HTERT RPE-1 (cell line): ENCODE measurements around the gene OXGR1.
"Not testable (repeated sequence)": the region's sequence is repeated elsewhere in the genome, so short reads cannot be mapped to it uniquely, and the experiment has no call there.

ENCODE experiments used
- in situ Hi-C: fragments of 300-500 bp; cut with MboI; formaldehyde crosslinking; loops from 4 replicates; pipeline ENCODE4 v1.14.3; 2020; ENCODE audit warnings: low sequenced_read_pairs

Gene OXGR1

DNA sequence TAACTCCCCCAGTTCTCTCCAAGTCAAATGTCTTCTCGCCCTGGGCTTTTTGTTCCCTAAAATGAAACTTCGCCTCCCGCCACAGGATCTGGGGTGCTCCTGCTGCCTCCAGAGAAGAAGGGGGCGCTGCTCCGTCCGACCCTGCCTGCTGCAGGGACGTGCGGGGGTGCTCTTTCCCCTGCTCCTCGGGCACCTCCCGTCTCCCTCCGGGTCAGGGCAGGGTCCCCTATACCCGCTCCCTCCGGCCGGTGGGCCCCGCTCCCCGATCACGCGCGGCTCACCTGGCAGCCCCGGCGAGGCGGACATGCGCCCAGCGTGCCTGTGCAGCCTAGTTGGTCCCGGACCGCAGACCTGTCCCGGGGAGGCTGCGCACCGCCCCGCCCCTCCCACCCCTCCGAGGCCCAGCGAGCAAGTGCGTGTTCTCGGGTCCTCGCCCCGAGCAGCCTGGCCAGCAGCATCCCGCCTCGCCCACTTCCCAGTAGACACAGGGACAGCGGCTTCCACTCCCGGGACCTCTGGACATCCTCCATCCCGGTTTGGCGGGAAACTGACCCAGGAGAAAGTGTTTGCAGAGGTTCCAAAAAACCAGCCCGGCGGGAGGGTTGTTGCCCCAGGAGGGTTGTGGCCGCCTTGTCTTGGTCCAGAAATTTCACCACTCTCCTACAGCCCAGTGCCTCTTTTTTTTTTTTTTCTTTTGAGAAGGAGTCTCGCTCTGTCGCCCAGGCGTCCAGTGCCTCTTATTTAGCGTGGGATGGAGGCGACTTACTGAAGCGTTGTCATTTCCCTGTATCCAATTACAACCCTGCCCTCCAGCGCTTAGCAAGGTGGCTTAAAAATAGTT is at the start of gene OXGR1:
TSS of gene OXGR1 (minus strand) at position 460 of the 841 bp plus-strand sequence. CDS start 6,717 bp downstream, outside the sequence.
- in situ Hi-C loops, result no loop called here

DNA sequence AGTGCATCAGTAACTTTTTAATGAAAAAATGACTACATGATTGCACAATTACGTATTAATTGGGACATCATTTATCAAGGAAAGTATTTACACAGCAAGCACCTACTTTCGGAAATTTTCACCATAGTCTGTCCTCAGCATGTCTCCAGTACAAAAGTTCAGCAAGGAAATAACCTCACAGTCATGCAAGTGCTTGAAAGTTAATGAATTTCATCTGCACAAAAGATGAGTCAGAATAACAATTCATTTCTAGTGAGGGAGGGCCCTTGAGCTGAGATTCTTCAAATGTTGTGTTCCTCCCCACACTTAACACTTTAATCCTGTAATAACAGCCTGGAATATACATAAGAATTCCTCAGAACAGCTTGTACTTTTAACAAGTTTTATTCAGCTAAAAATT is 49.0 kb upstream of the OXGR1 start:
- in situ Hi-C loops, result no loop called here

DNA sequence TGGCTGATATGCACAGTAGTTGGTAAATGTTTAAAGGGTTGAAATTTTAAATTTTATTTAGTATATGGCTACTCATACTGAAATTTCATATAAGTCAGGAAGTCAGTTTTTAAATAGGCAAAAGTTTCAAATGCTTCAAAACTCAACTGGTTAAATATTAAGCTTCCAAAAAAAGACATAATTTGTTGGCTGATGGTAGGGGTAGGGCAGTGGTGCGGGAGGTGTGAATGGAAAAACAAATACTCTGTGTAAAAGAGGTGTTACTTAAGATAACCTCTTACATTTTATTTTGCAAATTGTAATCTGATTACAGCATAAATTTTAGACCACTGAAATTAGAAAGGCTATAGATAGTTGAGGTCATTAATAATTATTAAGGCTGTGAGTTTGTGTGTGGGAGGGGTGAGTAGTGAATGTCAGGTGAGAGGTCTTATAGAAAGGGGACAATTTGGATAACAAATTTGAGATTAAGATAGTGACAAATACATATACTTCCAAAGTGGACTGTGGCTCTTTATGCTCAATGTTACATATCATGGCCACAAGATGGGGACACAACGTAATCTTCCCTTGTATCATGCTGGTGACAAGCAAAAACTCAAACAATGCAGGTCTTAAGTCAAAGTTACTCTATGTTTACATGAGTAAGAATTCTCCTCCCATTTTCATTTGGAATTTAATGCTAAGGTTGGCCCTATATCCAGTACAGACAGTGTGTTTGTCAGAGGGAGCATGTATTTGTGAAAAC is 36.6 kb upstream of the OXGR1 start:
- in situ Hi-C loops, result no loop called here

DNA sequence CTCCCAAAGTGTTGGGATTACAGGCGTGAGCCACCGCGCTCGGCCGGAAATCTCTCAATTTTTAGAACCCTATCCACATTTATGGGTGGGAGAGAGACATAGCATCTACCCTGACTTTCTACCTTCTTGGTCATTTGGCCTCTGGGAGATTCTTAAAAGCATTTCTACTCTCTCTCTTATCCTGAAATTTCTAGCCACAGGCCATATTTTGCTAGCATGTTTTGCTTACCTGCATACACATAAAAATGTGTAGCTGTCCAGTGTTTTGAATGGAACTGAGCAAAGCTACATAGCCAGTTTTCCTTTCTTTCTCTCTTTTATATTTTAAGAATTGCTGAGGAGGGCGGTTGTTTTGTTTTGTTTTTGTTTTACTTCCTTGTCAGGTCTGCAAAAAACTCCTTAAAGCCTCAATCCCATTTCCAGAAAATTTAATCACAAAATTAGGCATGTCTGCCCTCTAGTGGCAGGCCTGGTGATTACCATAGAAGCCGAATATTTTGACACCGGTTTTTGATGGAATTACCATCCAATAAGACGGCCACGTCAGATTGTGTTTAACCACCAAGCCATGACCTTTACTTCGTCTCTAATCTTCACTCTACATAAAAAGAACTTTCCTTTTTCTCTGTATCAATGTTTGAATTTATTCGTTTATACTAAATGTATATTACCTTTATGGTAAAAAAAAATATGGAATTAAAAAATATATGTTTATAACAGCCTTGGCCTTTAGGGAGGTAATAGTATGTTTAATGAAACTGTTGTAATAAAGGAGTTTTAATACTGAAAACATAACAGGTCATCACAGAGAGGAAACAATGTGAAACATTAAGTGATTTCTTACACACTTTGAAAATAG is 34.4 kb upstream of the OXGR1 start:
- in situ Hi-C loops, result no loop called here

DNA sequence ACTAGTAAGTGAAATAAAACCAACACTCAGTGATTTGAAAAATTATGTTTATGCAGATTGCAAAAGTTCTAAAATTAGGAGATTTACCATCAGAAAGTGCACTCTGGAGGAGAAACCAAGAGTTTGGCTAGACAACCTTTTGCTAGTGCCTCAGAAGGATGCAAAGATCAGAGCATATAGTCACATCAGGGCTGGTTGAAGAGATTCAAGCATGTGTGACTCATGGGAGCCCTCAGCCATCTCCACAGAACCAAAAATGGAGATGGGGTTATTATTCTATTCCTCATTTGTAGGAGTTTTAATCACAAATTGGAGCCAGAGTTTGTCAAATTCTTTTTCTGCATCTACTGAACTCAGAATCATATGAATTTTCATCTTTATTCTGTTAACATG is 32.9 kb upstream of the OXGR1 start:
- in situ Hi-C loops, result no loop called here

DNA sequence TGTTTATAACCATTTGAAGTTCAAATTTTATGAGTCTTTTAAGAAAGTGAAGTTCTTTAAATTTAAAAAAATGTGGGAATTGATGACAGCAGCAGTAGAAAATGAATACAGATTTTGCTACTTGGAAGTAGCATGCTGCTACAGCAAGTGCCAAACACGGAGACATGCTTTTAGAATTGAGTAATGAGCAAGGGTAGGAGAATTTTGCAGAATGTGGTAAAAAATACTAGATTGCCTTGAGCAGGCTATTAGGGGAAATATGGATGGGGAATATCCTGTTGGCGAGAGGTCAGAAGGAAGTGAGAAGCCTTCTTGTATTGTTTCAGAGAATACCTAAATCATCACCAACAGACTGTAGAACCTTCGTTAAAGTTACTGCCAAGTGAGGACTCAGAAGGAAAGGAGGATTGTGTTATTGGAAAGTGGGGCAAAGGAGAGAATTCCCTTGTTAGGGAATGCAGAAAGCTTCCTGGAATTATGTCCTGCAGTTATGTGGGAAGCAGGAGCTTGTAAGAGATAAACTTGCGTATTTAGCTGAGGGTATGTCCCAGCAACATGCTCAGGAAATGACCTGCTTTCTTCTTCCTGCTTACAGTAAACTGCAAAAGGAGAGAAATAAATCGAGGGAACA is 32.4 kb upstream of the OXGR1 start:
- in situ Hi-C loops, result no loop called here

DNA sequence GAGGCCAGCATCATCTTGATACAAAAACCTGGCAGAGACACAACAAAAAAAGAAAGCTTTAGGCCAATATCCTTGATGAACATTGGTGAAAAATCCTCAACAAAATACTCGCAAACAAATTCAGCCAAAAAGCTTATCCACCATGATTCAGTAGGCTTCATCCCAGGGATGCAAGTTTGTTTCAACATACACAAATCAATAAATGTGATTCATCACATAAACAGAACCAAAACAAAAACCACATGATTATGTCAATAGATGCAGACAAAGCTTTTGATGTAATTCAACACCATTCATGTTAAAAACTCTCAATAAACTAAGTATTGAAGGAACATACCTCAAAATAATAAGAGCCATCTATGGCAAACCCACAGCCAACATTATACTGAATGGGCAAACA is 29.5 kb upstream of the OXGR1 start:
- in situ Hi-C loops, result not testable (repeated sequence)

DNA sequence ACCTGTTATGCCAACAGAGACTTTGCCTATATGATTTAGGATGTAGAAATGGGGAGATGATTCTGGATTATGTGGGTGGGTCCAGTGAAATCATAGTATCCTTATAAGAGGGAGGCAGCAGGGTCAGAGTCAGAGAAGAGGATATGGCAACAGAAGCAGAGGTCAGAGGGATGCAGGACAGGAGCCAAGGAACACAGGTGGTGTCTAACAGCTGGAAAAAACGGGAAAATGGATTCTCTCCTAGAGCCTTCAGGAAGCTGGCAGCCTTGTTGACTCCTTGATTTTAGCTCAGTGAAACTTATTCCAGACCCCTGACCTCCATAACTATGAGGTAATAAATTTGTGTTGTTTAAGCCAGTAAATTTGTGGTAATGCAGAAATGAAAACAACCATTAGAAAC is 28.8 kb upstream of the OXGR1 start:
- in situ Hi-C loops, result no loop called here

DNA sequence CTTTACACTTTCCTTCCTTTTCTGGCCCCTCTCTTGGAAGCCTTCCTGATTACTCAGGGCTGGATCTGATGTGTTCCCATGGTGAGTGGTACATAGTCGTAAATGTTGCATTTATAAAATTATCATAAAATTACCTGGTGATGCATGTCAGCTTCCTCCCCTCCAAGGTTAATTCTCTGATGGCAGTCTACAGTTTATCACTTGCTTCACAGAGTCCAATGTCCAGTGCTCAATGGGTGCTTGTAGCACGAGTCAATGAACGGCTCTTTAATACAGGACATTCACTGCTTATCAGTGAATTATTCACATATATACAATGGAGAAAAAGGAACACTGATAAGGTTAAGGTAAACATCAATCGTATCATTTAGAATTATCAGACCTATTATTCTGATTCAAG is 27.0 kb upstream of the OXGR1 start:
- in situ Hi-C loops, result no loop called here

DNA sequence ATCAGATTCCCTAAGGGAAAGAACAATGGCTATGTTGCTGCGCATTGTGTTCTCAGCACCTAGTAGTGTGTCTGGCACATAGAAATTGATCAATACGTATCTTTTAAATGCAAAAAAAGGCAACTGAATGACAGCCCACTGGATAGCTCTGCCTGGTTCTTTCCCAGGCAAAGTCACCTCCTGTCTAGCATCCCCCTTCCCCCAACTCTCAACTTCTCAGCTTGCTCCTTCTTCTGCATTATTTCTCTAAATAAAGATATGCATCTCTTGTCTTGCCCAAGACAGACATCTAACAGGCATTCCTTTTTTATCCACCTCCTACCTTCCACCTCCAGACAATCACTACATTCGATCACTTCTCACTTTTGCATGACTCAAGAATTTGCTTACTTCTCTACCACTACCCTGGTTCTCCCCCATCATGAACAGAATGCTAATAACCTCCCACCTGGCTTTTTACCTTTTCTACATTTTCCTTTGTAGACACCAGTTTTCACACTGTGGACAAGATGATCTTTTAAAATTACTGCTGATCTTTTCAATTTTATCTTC is 26.5 kb upstream of the OXGR1 start:
- in situ Hi-C loops, result no loop called here

DNA sequence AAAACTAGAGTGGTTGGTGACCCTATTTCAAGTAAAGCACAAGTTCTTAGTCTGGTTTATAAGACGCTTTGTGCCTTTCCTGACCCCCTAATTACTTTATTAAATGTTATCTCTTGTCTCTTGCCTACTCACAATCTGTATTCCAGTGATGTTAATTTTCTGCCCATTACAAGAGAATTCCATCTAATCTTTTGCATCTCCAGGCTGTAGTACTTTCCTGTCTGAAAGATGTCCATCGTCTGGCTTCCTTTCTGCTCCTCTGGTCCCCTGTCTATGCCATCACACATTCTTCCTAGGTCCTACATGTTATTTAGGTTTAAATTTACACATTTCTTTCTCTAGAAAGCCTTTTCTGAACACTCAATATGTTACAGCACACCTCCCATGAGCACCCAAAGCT is 25.9 kb upstream of the OXGR1 start:
- in situ Hi-C loops, result no loop called here

DNA sequence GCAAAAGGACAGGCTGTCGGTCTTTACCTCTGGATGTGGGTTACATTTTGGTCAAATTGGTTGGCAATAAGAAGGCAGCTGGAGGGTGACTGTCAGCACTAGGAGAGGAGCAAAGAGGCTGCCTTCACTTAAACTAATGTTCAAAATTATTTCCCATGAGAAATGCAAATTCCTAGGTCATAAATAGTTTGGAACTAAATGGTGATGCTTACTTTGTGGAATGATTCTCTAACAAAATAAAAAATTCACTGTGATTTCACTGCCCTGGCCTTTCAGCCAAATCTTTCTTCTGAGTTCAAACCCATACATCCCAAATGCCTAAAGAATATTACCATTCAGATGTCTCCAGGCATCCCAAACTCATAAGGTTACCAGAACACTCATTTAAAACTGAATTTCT is 25.0 kb upstream of the OXGR1 start:
- in situ Hi-C loops, result no loop called here

DNA sequence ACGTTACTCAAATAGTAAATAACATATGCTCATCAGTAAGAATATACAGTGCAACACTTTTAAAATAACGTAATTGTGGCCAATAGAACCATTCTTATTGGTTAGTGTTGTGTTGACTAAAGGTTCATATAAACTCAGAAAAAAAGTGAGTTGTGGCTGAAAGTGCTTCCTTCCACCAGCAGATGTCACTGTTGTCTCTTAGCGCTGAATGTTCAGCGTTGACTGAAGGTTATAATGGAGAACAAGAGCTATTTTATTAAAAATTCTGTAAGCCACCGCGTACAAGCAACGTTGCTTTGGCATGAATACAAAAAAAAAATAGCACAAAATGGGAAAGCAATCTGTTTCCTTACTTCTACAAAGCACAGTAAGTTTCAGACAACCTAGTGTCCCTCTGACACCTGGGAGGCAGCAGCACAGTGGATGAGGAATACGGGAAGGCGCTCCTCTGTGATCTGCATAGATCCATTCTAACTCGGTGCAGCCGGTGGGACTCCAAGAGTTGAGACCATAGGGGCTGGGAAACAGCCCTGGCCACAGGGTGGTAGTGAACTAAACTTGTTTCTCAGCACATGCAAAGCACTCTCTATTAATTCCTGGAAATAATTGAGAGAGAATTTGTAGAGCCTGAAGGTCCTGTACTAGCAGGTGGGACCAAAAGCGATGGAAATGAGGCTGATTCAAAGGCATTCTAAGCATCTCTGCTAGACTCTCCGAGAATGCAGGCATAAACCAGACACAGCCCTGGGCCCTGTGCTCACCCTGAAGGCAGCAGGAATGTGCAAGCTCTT is 23.9 kb upstream of the OXGR1 start:
- in situ Hi-C loops, result no loop called here

DNA sequence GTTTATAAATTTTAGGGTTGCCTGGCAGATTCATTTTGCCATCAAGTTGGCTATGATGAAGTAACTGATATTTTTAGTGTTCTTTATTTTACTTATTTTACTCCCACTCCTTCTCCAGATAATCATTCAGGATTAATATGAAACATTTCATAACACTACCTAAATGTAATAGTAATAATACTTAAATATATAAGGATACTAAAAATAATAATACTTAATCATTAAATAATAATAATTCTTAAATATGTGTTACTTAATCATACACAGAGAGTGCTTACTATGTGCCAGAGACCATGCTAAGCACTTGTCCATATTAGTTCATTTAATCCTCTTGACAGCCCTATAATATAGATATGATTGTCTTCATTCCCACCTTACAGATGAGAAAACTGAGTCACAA is 23.0 kb upstream of the OXGR1 start:
- in situ Hi-C loops, result no loop called here

DNA sequence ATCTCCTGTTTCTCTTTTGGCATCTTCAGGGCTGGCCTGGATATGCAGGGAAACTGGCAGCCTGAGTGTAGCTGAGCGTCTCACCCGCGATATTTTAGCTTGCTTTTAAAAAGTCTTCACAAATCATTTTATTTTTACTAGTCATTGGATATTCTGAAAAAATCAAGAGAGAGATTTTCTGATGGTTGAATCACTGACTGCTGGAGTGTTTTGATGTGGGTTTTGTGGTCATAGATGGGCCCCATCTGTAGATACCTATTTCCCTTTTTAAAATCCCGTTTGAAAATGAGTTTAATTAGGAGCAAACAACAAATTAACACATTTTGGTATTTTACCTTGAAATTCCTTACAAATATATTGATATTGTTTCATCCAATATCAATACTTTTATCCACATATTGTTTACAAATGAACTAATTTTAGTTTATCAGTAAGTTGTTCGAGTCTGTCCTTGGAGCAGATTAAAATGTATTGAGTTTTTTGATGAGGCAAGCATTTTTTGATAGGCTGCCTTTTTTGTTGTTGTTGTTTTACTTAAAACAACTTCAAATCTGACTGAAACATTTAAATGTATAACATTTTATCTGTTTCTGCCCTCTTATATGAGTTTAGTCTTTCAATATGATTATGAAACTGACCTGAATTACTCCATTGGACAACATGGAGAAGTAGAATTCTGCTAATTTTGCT is 21.5 kb upstream of the OXGR1 start:
- in situ Hi-C loops, result no loop called here

DNA sequence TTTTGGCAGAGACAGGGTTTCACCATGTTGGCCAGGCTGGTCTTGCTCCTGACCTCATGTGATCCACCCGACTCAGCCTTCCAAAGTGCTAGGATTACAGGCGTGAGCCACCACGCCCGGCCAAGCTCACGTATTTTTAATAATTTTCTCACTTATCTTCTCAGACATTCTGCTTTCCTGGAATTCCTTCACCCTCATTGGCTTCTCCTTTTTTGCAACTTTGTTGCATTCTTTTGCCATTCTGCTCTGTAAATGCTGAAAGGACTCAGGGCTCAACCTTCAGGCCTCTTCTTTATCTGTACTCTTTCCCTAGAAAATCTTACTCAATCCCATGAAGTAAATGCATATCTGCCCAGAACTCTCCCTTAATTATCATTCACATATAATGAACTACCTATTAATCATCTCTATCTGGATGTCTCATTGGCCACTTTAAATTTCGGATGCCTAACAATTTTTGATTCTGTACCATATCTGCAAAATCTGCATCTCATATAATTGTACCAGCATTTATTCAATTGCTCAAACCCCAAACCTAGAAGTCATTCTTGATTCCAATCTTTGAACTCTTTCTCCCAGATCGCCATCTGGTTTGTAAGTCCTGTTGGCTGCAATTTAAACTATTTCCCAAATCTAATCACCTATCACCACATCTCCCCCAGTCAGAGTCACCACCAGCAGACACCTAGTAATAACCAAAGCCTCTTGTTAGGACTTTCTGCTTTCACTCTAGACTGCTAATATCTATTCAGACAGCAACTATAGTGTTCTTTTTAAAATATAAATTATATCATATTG is 18.2 kb upstream of the OXGR1 start:
- in situ Hi-C loops, result no loop called here

DNA sequence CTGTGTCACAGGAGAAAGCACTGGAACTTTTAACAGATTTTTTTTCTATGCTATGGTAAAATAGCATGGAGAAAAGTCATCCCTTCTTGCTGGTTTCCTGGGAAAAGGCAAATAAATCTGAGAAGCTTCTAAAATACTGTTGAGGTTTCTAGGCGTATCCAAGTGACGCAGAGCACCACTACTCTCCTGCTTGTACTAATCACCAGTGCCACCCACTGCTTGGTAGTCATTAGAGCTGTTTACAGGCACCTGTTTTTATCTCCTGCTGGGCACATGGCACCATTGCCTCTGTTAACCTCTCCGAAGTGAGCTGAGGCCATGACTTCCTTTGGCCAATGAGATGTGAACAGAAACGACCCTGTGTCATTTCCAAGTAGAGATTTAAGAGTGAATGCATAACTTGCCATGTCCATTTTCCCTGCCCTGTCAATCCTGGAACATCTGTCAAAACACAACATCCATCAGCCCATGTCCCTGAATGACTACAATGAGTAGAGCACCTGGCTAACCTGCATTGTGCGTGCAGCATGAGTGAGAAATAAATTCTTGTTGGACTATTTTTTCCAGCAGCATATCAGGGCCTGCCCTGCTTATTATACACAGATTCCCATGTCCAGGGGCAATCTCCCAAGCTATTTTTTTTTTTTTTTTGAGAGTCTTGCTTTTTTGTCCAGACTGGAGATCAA is 17.3 kb upstream of the OXGR1 start:
- in situ Hi-C loops, result no loop called here

DNA sequence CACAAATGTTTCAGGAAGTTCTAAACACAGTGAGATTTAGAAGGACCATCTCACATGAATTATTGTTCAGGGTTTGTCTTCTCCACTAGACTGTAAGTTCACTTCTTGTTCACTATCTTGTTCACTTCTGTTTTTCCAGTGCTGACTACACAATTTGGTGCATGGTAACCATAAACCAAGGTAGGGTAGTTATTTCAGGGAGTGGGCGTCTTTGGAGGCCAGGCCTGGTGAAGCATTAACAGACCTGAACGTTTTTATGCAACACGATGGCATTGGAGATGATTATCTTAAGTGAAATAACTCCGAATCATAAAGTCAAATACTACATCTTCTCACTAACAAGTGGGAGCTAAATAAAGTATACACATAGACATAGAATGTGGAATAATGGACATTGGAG is 14.4 kb upstream of the OXGR1 start:
- in situ Hi-C loops, result no loop called here
